ENCODE results near the gene STOML1. TPM values are rescaled to one million over a fixed set of nuclear protein-coding genes. Genes with fewer than 3 reads are reported as not detected.

The STOML1 gene
- polyA plus RNA-seq, 2 of the 4 experiments (the other 2 are of a cell fraction), result 4.3 to 4.9 TPM

- Histone ChIP-seq H3K9me3 (no peaks in the 10 kb centered on the region), H3K4me3 (no peak overlapping the region), H3K27ac (no peak overlapping the region), H3K4me2 (no peak overlapping the region), H3K4me1 (peaks cover 3% of the 10 kb centered on the region; the same call in 1 of the 3 replicates)
- no peak for DNase-seq (ENCODE audit: low read depth in 1 of 2, low spot score in 1 of 2)
- no peak for FAIRE-seq
- WGBS (ENCODE audit: missing lambda C conversion rate), result 94% methylated on average over 5 of the region's 5 CpGs
- POLR2A ChIA-PET, result no interaction called here
- no peak for TF ChIP-seq CBX2 (IDR thresholded peaks at IDR 0.05; ENCODE audit: borderline replicate concordance, low read depth)
- TF ChIP-seq SMC3 (IDR thresholded peaks at IDR 0.05), result no peak
- no peak for TF ChIP-seq MAX (IDR thresholded peaks at IDR 0.05)
- no peak for TF ChIP-seq HDAC2 (IDR thresholded peaks at IDR 0.05)
- TF ChIP-seq HMGXB4 (CRISPR knock-in tag; IDR thresholded peaks at IDR 0.05; ENCODE audit: borderline replicate concordance), result no peak
- TF ChIP-seq CEBPB (IDR thresholded peaks at IDR 0.05), result no peak
- ATAC-seq, result no peak
- CTCF ChIA-PET, result interaction anchor here (1.0 kb wide), 1 partner anchor 9 kb away, joined by 3 read pairs; no protein-coding TSS in a partner anchor
These were observed 4.8 kb upstream of the STOML1 start for GRCh38 chr15:73996939-73997338.

- Histone ChIP-seq H3K27ac (no peak overlapping the region), H3K9me3 (no peaks in the 10 kb centered on the region), H3K4me3 (no peak overlapping the region), H3K4me2 (no peak overlapping the region), H3K4me1 (peaks cover 6% of the 10 kb centered on the region; the same call in 2 of the 3 replicates)
- ChIA-PET POLR2A (no interaction called here), CTCF (interaction anchor here (0.5 to 1.0 kb wide), 2 partner anchors 9 to 53 kb away, joined by 3 read pairs; no protein-coding TSS in a partner anchor)
- TF ChIP-seq TP53 (CRISPR knock-in tag; IDR thresholded peaks at IDR 0.05), result no peak
- no peak for TF ChIP-seq HOXB13 (CRISPR knock-in tag; IDR thresholded peaks at IDR 0.05; ENCODE audit: low read depth)
- no peak for TF ChIP-seq ESRRA (IDR thresholded peaks at IDR 0.05; ENCODE audit: borderline replicate concordance, low read length)
- no peak for TF ChIP-seq ZC3H11A (IDR thresholded peaks at IDR 0.05)
- TF ChIP-seq RNF2 (IDR thresholded peaks at IDR 0.05; ENCODE audit: borderline replicate concordance, low read depth), result no peak
- TF ChIP-seq EHMT2 (IDR thresholded peaks at IDR 0.05; ENCODE audit: low read depth), result no peak
- no peak for TF ChIP-seq CBX8 (IDR thresholded peaks at IDR 0.05)
- no peak for TF ChIP-seq NFE2L2 (conservative IDR thresholded peaks at IDR 0.05; ENCODE audit: low read length)
- no peak for TF ChIP-seq CEBPB (IDR thresholded peaks at IDR 0.05)
- no peak for TF ChIP-seq PBX3 (IDR thresholded peaks at IDR 0.05)
- TF ChIP-seq JUNB (IDR thresholded peaks at IDR 0.05), result no peak
- no peak for TF ChIP-seq CTCF (IDR thresholded peaks at IDR 0.05)
- no peak for TF ChIP-seq PHF8 (IDR thresholded peaks at IDR 0.05; ENCODE audit: borderline replicate concordance, low read depth)
- no peak for TF ChIP-seq SMC3 (IDR thresholded peaks at IDR 0.05)
- no peak for TF ChIP-seq HES2 (IDR thresholded peaks at IDR 0.05)
- DNase-seq (ENCODE audit: low read depth in 1 of 2, low spot score in 1 of 2) (no peak), ATAC-seq (no peak), FAIRE-seq (no peak)
- 91% methylated on average over 2 of the region's 2 CpGs for WGBS (ENCODE audit: missing lambda C conversion rate)
These were observed 4.2 kb upstream of the STOML1 start for GRCh38 chr15:73996267-73996666.
